HG02678 (cell line): ENCODE measurements around the gene THAP3.
"Not testable (repeated sequence)": the region's sequence is repeated elsewhere in the genome, so short reads cannot be mapped to it uniquely, and the experiment has no call there.

ENCODE experiments used
- ATAC-seq: cut with Tn5 transposase; IDR thresholded peaks from one replicate; pipeline ENCODE4 v1.9.1; 2021; ENCODE audit warnings: mild to moderate bottlenecking, moderate library complexity; ENCODE audit not compliant: unreplicated experiment

The THAP3 gene

GRCh38 chr1:6632588-6633514, 8.2 kb downstream of the THAP3 start:
- ATAC-seq = no peak

- no peak for ATAC-seq
Observed at GRCh38 chr1:6634371-6635052, 9.8 kb downstream of the THAP3 start.

- no peak for ATAC-seq
Observed at GRCh38 chr1:6635161-6635909, 10.7 kb downstream of the THAP3 start.

- no peak for ATAC-seq
Observed at GRCh38 chr1:6635910-6636760, 11.5 kb downstream of the THAP3 start.

GRCh38 chr1:6636778-6637177, 12.1 kb downstream of the THAP3 start:
- ATAC-seq = not testable (repeated sequence)

GRCh38 chr1:6637770-6638169, 13.1 kb downstream of the THAP3 start:
- ATAC-seq = no peak

- ATAC-seq = no peak
Observed at GRCh38 chr1:6638226-6638625, 13.6 kb downstream of the THAP3 start.

GRCh38 chr1:6640867-6641266, 16.2 kb downstream of the THAP3 start:
- not testable (repeated sequence) for ATAC-seq

- no peak for ATAC-seq
Observed at GRCh38 chr1:6645018-6645417, 20.4 kb downstream of the THAP3 start.

GRCh38 chr1:6646499-6647148, 22.0 kb downstream of the THAP3 start:
- ATAC-seq = no peak

GRCh38 chr1:6648556-6648955, 23.9 kb downstream of the THAP3 start:
- ATAC-seq = no peak

- ATAC-seq = no peak
Observed at GRCh38 chr1:6651909-6652308, 27.2 kb downstream of the THAP3 start.

- no peak for ATAC-seq
Observed at GRCh38 chr1:6652986-6653385, 28.3 kb downstream of the THAP3 start.

GRCh38 chr1:6653436-6654290, 29.0 kb downstream of the THAP3 start:
- ATAC-seq = no peak

GRCh38 chr1:6657138-6657537, 32.5 kb downstream of the THAP3 start:
- ATAC-seq = no peak

GRCh38 chr1:6658359-6659060, 33.8 kb downstream of the THAP3 start:
- ATAC-seq = no peak

GRCh38 chr1:6660415-6661049, 35.9 kb downstream of the THAP3 start:
- no peak for ATAC-seq

GRCh38 chr1:6662468-6662867, 37.8 kb downstream of the THAP3 start:
- ATAC-seq = not testable (repeated sequence)
